GM12891 (cell line): ENCODE measurements around the gene RAE1.

Source experiments
- DNase-seq: peaks from one replicate; pipeline ENCODE4 v3.0.0; 2011; ENCODE audit warnings: low spot score; ENCODE audit not compliant: insufficient read length
- FAIRE-seq: peaks from 2 replicates; lab custom pipeline; 2011; peaks lifted over from hg19 to GRCh38; lab: Jason Lieb, UNC
- PAX5 ChIP-seq: IDR thresholded peaks from 2 replicates; pipeline ENCODE4 v1.6.1; 2011; ENCODE audit warnings: low read length, moderate library complexity, mild to moderate bottlenecking; ENCODE audit not compliant: insufficient read depth, severe bottlenecking
- POLR2A ChIP-seq: IDR thresholded peaks from 2 replicates; pipeline ENCODE4 v1.6.1; 2011; ENCODE audit warnings: low read depth, low read length, control low read depth
- POLR2AphosphoS5 ChIP-seq: IDR thresholded peaks from 2 replicates; pipeline ENCODE4 v1.6.1; 2011; ENCODE audit warnings: low read depth, low read length, control low read depth
- POU2F2 ChIP-seq: IDR thresholded peaks from 2 replicates; pipeline ENCODE4 v1.6.1; 2011; ENCODE audit warnings: low read depth, mild to moderate bottlenecking, control low read depth, low read length, moderate library complexity
- SPI1 ChIP-seq: IDR thresholded peaks from 2 replicates; pipeline ENCODE4 v1.6.1; 2011; ENCODE audit warnings: low read depth, low read length, control low read depth
- TAF1 ChIP-seq: IDR thresholded peaks from 2 replicates; pipeline ENCODE4 v1.6.1; 2011; ENCODE audit warnings: low read depth, low read length, control low read depth

RAE1 gene

GRCh38 chr20:57364451-57364850 lies 13.4 kb downstream of the RAE1 start:
- TF ChIP-seq POLR2A (no peak), TAF1 (no peak), POU2F2 (no peak), POLR2AphosphoS5 (no peak), PAX5 (no peak), SPI1 (no peak)
- DNase-seq (no peak), FAIRE-seq (no peak)

- DNase-seq = no peak
- no peak for TF ChIP-seq SPI1
- no peak for FAIRE-seq
Observed at GRCh38 chr20:57369596-57369995, 18.5 kb downstream of the RAE1 start.

- TF ChIP-seq PAX5 (no peak), POU2F2 (no peak), SPI1 (no peak), POLR2AphosphoS5 (no peak), TAF1 (no peak), POLR2A (no peak)
- FAIRE-seq = no peak
Observed at GRCh38 chr20:57370316-57370715, 19.3 kb downstream of the RAE1 start.

GRCh38 chr20:57371363-57371762 lies 20.3 kb downstream of the RAE1 start:
- no peak for FAIRE-seq
- TF ChIP-seq PAX5 (no peak), POLR2AphosphoS5 (no peak), POU2F2 (no peak), TAF1 (no peak), SPI1 (no peak)
- DNase-seq = no peak

More at GRCh38 chr20:57370316-57370715, 19.3 kb downstream of the RAE1 start:
- DNase-seq = no peak

GRCh38 chr20:57372157-57372556 lies 21.1 kb downstream of the RAE1 start:
- no peak for DNase-seq
- no peak for FAIRE-seq
- TF ChIP-seq TAF1 = no peak
- TF ChIP-seq POLR2AphosphoS5 = no peak
- TF ChIP-seq POU2F2 = no peak
- no peak for TF ChIP-seq SPI1
- no peak for TF ChIP-seq POLR2A
- no peak for TF ChIP-seq PAX5

- no peak for DNase-seq
- TF ChIP-seq POU2F2 = no peak
- TF ChIP-seq PAX5 = no peak
- TF ChIP-seq TAF1 = no peak
- no peak for TF ChIP-seq POLR2AphosphoS5
- no peak for TF ChIP-seq POLR2A
- TF ChIP-seq SPI1 = no peak
- no peak for FAIRE-seq
Observed at GRCh38 chr20:57372581-57373350, 21.7 kb downstream of the RAE1 start.

GRCh38 chr20:57374343-57374930 lies 23.4 kb downstream of the RAE1 start:
- DNase-seq = no peak
- TF ChIP-seq TAF1 (no peak), POLR2A (no peak)
- no peak for FAIRE-seq

- no peak for TF ChIP-seq POLR2A
- 0 out of 2 replicates have a peak, but pooled peaks have one; percentile 5 for TF ChIP-seq SPI1
- TF ChIP-seq POU2F2 = no peak
- TF ChIP-seq PAX5 = no peak
- no peak for DNase-seq
- no peak for FAIRE-seq
Observed at GRCh38 chr20:57374931-57375651, 24.0 kb downstream of the RAE1 start.

- DNase-seq (no peak), FAIRE-seq (no peak)
- TF ChIP-seq POLR2A (no peak), PAX5 (no peak), TAF1 (no peak), SPI1 (no peak), POU2F2 (no peak), POLR2AphosphoS5 (no peak)
Observed at GRCh38 chr20:57375652-57376230, 24.7 kb downstream of the RAE1 start.

GRCh38 chr20:57377350-57377749 lies 26.3 kb downstream of the RAE1 start:
- no peak for TF ChIP-seq SPI1
- TF ChIP-seq POU2F2 = no peak
- no peak for TF ChIP-seq PAX5
- TF ChIP-seq POLR2AphosphoS5 = no peak
- no peak for TF ChIP-seq TAF1
- no peak for TF ChIP-seq POLR2A
- no peak for DNase-seq
- FAIRE-seq = no peak

- TF ChIP-seq POLR2AphosphoS5 (no peak), PAX5 (no peak), POU2F2 (no peak), SPI1 (no peak), POLR2A (no peak), TAF1 (no peak)
- DNase-seq (no peak), FAIRE-seq (no peak)
Observed at GRCh38 chr20:57378107-57378506, 27.1 kb downstream of the RAE1 start.
